Suppressor macrophage treated with lipopolysaccharide for 4 hours (primary cell): ENCODE data around the gene FBXO17.
A peak's percentile ranks its signal among the peaks of the same experiment; 100 is the strongest.
"Not testable (repeated sequence)": the region's sequence is repeated elsewhere in the genome, so short reads cannot be mapped to it uniquely, and the experiment has no call there.

Experiments
- DNase-seq: peaks from one replicate; pipeline ENCODE4 v3.0.0-alpha.2; 2020

The FBXO17 gene

DNA sequence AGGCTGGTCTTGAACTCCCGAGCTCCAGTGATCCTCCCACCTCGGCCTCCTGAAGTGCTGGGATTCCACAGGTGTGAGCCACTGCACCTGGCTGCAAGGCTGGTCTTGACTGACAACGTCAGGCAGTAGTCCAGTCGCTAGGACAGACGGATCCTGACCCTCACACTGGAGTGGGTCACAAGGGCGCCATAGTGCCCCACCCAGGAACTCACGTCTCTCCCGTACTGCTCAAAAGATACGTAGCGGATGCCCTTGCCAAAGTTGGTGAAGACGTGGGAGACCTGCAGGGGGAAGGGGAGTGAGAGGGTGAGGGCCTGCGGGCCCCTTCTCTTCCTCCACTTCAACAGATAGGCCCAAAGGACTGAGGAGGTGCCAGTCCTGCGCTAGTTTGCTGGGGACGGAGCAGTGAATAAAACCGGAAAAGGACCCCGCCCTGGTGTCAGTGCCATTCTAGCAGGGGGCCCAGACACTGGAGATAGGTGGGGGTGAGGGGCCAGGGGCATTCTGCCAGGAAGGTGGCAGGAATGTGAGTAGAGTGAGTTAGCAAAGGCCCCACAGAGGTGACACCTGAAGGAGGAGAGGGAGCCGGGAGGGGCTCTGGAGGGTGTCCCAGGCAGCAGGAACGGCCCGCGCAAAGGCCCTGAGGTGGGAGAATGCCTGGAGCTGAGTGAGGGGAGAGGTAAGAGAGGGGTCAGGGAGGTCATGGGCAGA, 32.9 kb downstream of the FBXO17 start:
- DNase-seq: no peak

DNA sequence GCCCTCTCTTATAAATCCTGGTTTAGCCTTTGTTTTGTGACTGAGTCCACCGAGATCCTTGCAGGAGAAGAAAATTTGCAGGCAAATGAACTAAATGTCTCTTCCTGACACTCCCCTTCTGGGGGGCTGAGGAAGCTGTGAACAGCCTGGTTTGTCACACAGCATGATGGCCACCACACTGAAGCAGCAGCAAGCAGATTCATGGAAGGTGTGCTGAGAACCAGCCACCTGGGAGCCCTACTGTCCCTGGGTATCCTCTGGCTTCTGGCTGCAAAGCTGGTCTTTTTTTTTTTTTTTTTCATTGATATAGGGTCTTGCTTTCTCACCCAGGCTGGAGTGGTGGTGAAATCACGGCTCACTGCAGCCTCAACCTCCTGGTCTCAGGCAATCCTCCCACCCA, 33.6 kb downstream of the FBXO17 start:
- no peak for DNase-seq

DNA sequence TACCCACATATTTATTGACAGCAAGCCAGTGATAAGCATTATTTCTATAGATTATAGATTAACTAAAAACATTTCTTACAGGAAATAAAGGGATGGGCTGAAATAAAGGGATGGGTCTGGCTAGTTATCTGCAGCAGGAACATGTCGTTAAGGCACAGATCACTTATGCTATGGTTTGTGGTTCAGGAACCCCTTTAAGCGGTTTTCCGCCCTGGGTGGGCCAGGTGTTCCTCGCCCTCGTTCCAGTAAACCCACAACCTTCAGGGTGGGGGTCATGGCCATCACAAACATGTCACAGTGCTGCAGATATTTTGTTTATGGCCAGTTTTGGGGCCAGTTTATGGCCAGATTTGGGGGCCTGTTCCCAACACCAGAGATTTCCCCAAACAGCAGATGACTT, 34.1 kb downstream of the FBXO17 start:
- not testable (repeated sequence) for DNase-seq

DNA sequence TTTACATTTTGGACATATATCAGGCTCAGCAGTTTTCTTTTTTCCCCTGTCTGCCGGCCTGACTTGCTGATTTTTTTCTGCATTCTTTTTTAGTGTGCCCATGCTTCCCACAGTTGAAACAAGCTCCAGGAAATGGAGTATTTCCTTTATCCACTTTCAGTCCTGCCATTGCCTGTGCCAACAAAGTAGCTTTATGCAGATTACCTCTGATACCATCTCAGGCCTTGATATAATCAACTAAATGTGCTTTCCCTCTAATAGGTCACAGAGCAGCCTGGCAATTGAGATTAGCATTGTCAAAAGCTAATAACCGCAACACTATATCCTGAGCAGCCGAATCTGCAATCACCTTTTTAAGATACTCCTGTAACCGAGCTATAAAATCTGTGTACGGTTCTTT, 35.6 kb downstream of the FBXO17 start:
- DNase-seq: no peak

GRCh38 chr19:38933544-38933943, 42.0 kb downstream of the FBXO17 start:
- DNase-seq: no peak

DNA sequence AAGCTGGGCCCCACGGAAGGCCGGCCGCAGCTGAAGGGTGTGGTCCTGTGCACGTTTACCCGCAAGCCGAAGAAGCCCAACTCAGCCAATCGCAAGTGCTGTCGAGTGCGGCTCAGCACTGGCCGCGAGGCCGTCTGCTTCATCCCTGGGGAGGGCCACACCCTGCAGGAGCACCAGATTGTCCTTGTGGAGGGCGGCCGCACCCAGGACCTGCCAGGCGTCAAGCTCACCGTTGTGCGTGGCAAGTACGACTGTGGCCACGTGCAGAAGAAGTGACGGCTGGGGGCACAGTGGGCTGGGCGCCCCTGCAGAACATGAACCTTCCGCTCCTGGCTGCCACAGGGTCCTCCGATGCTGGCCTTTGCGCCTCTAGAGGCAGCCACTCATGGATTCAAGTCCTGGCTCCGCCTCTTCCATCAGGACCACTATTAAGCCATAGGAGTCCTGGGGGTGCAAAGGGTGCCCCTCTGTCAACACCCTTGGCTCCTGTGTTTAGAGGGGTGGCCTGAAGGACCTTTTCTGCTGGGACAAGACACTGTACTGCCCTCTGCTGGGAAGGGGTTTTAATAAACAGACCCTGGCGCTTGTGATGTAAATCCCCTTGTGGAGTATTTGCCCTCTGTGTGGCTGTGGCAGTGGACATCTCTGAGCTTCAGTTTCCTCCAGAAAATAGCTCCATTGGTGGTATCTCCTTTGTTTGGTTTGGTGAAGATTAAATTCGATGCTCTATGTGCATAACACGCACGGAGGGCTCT, 42.9 kb downstream of the FBXO17 start:
- peak; percentile 54 for DNase-seq

DNA sequence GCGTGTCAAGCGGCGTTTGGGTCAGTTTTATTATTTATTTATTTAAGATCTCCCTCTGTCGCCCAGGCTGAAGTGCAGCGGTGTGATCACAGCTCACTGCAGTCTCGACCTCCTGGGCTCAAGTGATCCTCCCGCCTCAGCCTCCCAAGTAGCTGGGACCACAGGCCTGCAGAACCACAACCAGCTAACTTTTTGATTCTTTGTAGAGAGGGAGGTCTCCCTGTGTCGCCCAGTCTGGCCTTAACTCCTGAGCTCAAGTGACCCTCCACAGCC, 44.1 kb downstream of the FBXO17 start:
- no peak for DNase-seq

DNA sequence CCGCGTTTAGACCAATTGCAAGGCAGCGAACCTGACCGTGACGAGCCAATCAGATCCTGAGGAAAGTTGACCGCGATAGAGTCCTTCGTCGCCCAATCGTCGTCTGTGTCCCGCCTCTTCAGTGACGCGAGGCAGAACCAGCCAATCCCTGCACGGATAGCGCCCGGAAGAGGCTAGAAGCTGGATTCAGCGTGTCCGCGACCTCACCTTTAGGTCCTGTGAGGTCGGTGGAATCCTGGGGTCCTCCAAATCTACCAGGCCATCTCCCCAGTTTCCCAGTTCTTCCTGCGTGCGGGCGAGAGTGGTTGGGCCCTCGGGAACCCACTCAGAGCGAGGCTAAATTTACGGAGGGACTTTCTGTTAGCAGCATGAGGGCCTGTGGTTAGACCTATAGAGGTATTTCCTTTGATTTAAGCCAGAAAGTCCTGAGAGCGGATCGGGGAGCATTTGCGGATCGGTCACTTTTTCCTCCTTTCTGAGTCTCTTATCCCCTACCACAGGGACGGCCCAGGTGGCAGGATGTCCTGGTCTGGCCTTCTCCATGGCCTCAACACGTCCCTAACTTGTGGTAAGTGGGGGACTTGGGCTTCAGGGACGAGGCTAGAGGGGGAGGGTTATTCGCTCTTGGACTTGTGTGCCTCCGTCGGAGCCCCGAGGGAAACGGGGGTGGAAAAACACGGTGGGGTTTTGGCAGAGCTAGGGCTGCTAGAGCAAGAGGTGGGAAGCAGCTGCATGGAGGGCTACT, 44.6 kb downstream of the FBXO17 start, which contains the start of gene MRPS12:
Gene MRPS12, plus strand, starts transcription at position 169 of the 745 bp plus-strand sequence. Its CDS starts 351 bp downstream, at position 520.
- peak; percentile 99 for DNase-seq

DNA sequence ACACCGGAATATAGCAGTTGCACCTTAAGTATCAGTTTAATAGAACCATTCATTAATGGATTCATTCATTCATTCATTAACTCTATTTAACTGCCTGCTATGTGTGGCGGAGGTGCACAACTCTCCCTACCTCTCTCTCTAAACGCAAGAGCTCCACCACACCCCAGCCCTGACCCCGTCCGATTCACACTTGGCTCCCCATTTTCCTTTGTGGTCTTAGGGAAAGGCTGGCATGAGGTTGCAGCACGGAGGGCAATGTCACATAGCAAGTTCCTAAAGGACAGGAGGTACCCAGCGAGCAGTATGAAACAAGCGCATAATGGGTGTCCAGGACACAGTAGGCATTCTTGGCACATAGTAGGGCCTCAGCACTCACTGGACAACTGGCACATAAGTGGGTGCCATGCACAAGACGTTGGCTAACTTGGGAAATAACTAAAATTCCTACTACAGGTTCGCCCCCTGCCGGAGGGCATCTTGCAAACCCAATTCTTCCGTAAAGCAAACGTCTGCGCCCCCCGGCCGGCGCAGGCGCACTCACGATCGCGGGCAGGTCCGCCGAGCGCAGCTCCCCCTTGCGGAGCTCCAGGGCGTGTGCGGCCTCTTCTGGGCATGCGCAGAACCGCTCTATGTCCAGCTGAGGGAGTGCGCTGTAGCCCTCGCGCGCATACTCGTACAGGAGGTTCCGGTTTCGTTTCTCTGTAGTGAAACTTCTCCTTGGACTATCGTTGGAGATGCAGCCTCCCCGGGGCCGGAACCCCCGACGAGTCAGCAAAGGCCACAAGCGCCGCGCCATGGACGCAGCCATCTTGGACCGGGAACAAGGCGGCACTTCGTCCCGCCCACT, 45.4 kb downstream of the FBXO17 start, which contains the start of gene SARS2:
Gene SARS2, minus strand, starts transcription at position 835 of the 847 bp plus-strand sequence. Its CDS starts 27 bp downstream, at position 808.
- peak; percentile 97 for DNase-seq

- DNase-seq: no peak
Measured at GRCh38 chr19:38928391-38929001, 47.0 kb downstream of the FBXO17 start.

GRCh38 chr19:38924388-38924787, 51.2 kb downstream of the FBXO17 start:
- DNase-seq: no peak

GRCh38 chr19:38922482-38922881, 53.1 kb downstream of the FBXO17 start:
- no peak for DNase-seq

DNA sequence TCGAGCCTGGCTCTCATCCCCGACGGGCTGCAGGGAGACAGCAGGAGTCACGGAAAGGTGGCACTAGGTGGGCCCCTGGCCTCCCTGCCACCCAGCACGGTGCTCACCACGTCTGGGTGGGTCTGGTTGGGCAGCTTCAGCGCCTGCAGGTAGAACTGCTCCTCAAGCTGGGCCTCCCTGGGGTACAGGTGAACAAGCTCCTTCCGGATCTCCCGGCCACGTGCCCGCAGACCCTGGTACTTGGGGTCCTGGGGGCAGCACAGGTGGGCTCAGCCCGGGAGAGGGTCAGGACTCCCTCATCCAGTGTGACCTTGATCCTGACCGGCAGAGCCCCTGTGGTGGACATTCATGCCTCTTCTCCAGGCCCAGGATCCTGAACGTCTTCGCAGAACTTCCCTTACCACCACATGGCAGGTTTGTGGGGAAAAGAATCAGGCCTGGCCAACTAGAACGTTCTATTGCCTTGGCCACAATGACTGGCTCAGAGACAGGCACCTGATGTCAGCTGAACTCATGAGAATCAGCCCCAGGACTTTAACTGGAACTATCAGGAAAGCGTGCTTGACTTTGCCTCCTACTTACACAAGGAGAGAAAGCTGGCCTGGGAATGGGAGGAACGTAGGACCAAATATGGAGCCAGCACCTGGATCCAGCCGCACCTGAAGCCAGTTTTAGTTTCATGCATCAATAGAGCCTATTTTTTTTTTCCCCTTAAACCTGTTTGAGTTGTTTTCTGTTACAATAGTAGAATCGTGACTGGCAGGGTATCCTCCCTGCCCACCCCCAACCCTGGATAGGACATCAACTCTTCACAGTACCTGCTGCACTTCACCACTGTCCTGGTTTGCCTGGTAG, 53.9 kb downstream of the FBXO17 start:
- no peak for DNase-seq

- no peak for DNase-seq
Measured at GRCh38 chr19:38920602-38921419, 54.7 kb downstream of the FBXO17 start.

DNA sequence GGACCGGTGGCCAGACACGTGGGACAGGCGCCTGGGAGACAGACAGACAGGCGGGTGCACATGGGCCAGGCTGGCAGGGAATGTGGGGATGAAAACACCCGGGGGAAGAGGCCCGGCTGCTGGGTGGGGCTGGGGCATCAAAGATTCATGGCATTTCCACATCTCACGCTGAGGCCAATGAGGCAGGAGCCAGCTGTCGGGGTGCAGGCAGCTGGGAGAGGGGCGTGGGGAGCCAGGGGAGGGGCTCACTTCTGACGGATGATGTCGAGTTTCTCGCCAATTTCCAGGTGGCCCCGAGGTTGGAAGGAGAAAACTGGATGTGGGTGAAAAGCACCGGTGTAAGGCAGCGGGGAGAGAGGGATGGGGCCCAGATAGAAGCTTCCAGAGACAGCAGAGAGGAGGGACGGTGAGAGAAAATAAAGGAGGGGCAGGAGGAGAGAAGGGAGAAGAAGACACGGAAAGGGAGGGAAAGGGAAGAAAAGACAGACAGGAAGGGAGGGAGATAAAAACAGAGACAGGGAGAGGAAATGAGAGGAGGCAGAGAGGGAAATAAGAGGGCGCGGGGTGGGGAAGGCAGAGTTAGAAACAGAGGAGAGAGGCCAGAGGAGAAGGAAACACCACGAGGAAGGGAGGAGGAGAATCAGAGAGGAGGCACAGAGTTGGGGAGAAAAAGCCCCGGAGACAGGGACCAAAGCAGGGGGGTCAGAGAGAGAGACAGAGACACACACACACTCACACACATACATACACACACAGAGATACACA, 55.5 kb downstream of the FBXO17 start:
- no peak for DNase-seq

GRCh38 chr19:38918526-38918925, 57.0 kb downstream of the FBXO17 start:
- no peak for DNase-seq

GRCh38 chr19:38917921-38918491, 57.5 kb downstream of the FBXO17 start:
- no peak for DNase-seq

DNA sequence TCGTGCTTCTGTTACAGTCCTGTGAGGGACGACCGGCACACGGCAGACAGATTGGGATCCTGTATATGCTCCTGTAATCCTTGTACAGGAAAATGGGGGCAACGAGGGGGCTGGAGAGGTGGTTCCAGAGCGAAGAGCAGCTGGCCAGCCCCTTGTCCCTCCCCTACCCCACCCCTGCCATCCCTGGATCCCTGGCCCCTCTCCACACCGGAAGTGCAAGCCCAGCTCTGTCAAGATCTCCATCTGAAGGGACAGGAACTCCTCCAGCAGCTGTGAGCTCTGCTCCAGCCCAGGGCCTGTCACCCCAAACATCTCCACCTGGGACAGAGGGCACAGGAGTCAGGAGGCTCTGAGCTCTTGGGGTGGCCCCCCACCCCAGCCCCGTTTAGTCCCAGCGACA, 58.0 kb downstream of the FBXO17 start:
- no peak for DNase-seq
